HG03108 (cell line): Measurements from ENCODE around the gene MGMT.

Experiments used
- ATAC-seq: cut with Tn5 transposase; IDR thresholded peaks from one replicate; pipeline ENCODE4 v1.9.1; 2021; ENCODE audit warnings: moderate library complexity; ENCODE audit not compliant: unreplicated experiment

MGMT gene

DNA sequence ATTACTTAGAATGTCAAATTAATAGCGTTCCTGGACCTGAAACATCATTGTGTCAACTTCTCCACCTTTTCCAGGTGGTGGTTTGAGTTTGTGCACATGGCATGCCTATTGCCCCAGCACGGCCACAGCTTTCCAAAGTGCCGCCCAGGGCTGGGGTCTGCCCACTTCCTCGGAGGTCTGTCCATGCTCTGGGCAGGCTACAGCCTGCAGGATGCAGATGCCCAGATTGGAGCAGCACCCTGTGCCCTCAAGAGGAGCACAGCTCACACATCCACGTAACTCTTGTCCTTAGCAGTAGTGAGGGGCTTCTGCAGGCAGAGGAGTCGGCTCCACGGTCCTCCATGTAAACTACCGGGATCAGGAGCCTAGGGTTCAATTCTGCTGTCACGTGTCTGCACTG is 258.4 kb downstream of the MGMT start:
- ATAC-seq = no peak

DNA sequence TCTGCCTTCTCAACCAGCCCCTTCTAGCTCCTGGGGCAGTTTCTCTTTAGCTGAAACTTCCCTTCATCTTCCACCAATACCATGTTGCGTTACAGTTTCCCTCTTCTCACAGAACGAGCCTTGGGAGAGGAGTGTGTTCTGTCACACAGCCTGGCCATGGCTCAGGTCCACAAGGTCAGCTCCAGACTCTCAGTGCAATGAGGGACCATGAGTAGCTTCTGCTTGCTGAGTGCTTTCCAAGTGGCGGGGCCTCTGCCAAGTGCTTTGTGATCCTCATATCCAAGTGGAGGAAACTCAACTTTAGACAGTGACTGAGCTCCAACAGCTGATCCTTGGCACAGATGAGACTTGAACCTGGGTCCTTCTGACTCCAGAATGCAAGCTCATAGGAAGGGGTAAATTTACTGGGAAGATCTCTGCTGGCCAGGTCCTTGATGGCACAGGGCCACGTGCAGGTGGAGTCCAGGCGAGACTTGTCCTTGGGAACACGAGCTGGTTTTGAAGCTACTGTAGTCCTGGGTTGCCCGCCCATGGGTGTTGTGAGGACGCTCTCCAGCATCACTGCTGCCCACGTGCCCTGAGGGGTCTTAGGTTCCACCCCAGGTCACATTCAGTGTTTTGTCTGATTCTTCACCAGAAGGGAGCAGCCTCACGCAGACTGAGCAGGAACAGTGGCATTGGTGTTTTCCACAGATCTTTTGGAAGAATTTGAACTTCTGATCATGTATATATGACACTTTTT is 259.0 kb downstream of the MGMT start:
- no peak for ATAC-seq

DNA sequence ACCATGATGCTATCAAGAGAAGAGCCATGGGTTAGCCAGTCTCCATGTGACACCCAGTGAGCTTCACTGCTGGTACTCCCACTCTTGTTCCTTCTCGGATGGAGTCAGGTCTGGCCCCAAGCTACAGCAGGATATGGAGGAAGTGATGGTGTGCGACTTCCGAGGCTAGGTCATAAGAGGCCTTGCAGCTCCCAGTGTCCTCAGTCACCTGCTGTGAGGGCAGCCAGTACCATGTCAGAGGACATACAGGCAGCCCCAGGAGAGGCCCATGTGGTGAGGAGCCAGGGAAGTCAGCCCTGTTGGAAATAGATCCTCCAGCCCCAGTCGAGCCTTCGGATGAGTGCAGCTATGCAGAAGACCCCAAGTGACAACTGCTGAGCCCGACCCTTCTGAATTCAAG is 260.0 kb downstream of the MGMT start:
- ATAC-seq = no peak

DNA sequence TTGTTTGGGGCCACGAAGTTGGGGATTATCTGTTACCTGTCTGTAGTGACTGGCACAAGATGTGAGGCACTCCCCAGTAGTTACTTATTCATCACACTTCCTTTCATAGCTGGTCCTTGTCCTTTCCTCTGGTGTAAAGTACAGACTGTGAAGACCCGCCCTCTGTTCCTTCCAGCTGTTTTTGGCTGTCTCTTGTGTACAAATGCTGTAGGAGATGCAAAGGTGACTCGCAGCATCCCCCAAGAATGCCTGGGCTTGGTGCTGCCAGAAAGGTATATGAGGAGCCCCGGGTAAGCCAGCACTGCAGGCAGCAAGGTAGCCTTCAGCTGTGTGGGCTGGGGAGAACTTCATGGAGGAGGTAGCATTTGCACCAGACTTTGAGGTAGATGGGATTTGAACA is 260.5 kb downstream of the MGMT start:
- no peak for ATAC-seq

DNA sequence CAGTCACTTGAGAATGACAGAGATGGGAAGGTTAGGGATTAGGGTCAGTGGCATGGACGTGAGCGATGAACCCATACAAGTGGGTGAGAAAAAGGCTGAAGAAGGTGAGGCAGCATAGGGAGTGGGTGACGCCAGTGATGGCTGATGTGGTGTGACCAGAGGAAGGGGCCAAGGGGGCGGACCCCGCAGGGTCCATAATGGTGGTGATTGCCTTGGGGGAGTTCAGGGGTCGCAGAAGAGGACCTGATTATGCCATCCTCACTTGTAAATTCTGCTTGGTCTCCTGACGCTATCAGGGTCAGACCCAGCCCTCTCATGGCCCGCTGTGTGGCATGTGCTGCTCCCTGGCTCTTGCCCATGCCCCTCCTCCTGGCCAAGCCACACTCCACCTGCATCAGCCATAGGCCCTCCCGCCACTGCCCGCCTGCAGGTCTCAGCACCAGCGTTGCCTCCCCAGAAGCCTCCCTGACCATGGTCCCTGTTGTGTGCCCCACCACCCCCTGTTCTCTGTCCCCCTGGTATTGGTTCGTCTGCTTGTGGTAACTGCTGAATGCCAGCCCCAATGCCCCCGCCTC is 261.3 kb downstream of the MGMT start:
- no peak for ATAC-seq

DNA sequence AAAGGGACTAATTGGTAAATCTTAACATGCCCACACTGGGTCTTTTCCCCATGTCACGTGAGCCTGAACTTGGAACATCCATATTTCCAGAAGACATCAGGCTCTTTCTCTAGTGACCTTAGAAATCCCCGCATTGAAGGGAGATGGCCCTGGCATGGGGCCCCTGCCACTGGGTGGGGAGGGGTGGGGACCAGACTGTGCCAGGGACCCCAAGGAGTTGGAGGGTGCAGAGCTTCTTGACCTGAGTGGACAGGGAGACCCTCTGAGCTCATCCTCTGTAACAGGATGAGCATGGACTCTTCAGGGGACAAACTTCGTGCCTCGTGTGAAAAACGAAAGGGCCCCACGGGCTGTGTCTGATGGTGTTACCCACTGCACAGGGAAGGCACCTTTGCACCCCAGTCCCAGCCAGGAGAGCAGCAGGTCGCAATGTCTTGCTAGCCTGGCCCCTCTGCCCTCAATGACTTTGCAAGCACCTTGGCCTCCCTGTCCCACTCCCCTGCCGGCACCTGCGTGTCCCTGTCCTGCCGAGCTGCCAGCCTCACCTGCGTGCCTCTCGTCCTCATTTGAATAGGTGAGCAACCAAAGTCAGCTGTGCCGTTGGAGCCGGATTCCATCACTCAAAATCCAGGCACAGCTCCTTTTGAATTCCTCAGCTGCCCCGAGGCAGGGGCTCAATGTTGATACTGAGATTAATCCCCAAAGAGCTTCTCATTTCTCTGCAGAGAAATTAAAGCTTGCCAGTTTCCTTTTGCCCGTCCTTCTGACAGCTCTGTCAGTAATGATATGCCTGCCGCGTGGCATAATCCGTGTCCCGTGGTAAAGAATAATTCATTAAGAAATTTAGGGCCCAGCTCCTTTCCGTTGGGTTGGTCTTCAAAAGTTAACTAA is 262.1 kb downstream of the MGMT start:
- no peak for ATAC-seq

DNA sequence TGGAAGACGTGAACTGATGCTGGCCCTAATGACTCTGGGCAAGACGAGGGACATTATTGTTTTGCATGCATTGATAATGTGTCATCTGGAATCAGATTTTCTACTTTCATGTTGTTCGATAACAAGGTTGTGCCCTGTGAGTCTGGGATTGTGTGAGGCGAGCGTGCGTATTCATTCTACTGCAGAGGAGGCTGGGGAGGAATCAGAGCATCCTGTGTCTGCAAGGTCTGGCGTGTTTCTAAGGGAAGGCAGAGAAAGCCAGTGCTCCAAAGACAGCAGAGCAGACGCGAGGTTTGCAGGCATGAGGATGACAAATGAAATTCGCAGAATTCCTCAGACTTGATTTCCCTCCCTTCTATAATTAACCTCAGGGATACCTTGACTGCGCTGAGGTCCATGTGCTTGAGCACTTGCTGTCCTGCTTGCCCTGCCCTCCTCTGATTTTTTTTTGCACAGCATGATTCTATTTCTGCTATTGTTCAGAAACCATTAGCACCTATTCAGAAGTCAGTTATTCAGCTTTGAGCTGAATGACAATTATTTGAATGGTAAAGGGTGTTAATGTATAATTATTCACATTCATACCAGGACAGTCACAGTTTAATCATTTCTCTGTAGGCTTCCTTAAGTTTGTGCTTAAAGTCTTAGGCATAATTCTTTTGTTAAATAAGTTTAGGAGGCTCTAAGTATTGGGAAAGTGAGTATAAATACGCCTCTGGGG is 263.4 kb downstream of the MGMT start:
- ATAC-seq = no peak

DNA sequence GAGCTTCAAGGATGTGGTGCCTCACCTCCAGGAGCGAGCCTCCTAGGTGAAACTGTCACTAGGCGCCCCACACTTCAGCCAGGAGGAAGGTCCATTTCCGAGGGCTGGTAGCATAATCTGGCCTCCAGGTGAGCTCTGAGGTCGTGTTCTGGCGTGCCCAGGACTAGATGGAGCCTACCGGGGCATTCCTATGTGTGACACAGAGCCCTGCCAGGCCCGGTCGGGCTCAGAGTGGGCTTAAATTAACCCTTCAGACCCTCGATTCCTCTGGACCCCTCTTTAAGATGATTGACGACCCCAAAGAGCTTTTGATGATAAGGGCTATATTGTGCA is 263.9 kb downstream of the MGMT start:
- no peak for ATAC-seq

DNA sequence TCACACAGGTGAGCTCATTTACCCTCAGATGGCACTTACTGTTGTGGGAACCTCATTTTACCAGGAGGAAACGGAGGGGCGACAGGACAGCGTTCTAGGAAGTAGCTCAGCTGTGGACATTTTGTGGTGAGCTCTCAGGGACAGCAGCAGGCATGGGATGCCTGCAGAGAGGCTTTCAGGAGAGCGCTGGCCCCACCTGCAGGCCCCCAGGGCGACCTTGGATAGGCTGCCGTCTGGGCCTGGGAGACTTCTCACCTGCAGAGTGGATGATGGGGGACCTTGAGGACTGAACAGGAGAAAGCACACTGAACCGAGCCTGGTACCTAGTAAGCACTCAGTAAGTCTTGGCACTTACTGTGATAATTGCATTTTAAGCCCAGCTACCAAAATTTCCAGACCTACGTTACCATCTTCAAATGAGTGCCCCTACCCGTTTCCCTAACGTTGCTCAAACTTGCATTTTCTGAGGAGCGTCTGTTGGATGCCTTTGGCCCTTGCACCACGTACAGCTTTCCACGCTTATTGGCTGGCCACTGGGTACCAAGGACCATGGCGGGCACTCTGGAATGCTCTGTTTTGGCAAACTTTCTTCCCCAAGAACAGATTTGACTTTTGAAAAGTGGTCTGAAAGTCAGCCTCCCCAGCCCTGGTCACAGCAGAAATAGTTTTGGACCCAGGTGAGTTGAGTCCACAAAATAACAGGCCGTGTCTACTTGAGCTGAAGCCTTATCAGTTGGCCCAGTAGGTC is 273.7 kb downstream of the MGMT start:
- no peak for ATAC-seq

DNA sequence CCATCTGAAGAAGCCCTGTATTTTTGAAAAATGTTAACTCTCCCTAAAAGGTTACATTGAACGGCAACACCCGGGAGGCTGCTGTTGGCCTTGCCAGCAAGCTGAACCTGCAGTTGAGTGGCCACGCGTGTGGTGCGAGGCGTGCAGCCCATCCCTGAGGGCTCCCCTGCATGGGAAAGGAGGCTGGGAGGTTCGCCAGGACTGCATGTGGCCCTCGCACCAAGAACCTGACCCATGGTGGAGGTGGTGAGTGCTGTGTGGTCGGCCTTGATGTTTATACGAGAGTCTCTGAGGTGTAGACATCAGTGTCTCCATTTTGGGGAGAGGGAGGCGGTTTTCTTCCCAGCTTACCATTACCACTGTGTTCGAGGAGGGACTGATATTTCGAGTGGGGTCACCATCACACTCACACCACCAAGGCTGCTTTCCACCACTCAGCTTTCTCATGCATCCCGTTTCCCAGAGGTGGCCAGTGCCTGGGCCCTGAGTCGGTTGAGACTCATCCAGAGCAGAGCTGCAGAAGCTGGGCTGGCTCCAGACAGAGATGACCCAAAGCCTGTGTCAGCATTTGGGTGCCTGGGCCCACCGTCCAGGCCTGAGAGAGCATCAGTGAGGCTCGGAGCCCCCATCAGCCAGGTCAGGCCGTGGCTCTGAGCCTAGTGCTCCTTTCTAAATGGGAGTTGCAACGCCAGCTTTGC is 274.4 kb downstream of the MGMT start:
- no peak for ATAC-seq

DNA sequence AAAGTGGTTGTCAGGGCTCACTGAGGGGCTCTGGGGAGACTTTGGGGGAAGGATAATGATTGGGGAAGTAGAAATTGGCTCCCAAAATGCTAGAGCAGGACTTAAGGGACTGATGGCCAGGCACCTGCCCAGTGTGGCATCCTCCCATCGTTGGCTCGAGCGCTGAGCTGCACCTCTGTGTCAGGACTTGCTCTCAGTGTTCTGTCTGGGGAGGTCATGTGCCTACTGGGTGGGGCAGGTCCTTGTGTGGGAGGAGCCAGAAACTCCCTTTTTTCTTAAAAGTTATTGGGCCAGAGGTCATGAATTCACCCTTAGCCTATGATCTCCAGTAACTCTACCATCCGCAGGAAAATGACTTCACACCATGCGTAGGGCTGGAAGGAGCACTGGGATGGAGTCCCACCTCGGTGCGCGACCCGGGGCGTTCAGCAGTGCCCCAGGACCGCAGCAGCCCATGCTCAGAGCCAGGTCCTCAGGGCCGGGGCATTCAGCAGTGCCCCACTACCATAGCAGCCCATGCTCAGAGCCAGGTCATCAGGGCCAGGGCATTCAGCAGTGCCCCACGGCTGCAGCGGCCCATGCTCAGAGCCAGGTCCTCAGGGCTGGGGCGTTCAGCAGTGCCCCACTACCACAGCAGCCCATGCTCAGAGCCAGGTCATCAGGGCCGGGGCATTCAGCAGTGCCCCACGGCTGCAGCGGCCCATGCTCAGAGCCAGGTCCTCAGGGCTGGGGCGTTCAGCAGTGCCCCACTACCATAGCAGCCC is 275.1 kb downstream of the MGMT start:
- ATAC-seq = no peak

DNA sequence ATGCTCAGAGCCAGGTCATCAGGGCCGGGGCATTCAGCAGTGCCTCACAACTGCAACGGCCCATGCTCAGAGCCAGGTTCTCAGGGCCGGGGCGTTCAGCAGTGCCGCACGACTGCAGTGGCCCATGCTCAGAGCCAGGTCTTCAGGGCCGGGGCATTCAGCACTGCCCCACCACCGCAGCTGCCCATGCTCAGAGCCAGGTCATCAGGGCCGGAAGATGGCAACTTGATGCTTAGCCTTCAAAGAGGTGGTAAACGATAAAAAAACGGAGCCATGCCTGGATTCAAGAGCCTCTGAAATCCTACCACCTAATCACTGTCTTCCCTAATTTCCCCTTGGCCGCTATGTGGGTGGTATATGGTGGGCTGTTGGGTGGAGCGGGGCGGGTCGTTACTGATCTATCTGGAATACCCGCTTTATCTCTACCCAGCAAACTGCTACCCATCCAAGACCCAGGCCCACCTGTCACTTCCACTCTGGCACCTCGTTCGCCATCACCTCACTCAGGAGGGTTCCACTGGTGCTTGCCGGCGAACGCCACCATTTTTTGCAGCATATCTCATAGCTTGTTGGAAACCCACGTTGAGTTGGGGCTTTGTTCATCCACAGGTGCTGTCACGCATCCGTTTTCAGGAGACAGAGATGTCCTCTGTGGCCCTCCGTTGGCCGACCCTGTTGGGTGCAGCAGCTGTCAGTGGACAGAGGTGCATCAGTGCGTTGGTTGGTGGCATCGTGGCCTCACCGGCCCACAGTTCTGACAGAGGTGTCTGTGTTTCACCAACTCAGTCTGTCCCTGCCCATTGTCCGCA is 275.9 kb downstream of the MGMT start:
- ATAC-seq = no peak

DNA sequence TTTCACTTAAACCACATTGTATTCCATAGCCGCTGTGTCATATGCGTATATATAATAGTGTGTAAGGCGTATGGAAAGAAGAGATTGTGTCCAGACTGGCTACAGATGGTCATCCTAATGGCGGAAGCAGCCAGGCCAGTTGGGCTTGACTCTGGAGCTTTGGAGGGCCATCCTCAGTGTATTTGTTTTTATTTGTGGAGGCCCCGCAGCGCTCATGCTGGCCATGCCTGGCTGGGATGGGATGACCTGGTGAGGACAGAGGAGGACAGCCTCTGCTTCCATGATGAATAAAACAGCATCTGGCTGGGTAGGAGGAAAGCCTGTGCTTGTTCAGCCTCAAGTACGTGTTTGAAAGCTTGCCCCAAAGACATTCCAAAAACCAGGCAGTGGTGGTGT is 276.7 kb downstream of the MGMT start:
- ATAC-seq = no peak

DNA sequence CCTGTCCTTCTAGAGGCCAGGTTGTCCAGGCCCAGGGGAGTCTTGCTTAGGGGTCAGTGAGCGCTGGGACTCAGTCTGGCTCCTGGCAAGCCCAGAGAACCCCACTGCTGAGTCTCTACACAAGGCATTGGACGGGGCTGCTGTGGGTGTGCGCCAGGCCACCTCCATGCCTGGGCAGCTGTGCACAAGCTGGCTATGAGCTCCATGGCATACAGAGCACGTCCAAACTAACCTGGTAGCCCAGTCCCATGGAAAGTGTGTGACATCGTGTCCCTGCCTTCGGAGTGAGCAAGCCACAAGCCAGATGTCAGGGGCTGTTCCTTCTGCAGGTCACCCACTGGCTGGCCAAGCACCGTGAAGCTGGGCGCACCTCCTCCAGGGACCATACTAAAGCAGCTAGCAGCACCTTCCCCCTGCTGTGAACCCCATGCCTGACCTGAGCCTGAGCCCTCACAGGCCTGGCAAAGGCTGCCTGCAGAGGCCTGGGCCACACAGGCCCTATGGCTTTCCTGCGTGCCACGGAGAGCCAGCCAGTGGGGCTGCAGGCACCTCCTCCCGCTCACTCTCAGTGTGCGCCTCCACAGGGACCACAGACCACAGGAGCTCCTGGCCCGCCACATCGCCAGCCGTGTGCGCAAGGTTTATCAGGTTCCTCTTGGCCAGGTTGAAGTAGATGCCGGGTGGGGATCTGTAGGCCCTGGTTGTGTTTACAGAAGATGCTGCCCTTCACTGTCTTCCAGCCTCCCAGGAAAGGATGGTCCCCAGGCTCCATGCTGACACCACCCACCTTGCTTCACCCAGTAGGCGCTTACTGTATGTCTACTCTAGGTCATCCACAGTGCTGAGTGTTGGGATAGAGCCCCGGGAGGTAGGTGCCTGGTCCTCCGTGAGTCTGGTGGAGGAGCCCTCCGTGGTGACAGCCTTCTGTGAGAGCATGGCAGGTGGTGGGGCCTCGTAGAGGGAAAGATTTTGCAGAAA is 277.4 kb downstream of the MGMT start:
- ATAC-seq = no peak

DNA sequence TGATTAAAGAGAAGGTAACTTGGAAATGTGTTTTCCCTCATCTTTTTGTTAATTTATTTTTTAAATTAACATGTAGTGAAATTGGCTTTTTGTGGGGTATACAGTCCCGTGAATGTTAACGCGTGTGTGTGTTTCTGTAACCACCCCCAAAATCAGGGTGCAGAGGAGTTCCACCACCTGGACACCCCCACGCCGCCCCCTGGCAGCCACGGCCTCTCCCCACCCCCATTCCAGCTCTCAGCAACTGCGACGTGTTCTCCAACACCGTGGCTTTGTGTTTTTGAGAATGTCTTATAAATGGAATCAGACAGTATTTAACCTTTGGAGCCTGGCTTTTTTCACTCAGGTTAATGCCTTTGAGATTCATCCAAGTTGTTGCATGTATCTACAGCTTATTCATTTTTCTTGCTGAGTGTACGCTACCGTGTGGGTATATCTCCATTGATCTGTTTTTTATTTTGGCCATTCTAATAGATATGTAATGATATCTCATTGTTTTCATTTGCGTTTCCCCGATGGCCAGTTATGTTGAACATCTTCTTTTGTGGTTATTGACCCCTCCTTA is 278.2 kb downstream of the MGMT start:
- no peak for ATAC-seq

DNA sequence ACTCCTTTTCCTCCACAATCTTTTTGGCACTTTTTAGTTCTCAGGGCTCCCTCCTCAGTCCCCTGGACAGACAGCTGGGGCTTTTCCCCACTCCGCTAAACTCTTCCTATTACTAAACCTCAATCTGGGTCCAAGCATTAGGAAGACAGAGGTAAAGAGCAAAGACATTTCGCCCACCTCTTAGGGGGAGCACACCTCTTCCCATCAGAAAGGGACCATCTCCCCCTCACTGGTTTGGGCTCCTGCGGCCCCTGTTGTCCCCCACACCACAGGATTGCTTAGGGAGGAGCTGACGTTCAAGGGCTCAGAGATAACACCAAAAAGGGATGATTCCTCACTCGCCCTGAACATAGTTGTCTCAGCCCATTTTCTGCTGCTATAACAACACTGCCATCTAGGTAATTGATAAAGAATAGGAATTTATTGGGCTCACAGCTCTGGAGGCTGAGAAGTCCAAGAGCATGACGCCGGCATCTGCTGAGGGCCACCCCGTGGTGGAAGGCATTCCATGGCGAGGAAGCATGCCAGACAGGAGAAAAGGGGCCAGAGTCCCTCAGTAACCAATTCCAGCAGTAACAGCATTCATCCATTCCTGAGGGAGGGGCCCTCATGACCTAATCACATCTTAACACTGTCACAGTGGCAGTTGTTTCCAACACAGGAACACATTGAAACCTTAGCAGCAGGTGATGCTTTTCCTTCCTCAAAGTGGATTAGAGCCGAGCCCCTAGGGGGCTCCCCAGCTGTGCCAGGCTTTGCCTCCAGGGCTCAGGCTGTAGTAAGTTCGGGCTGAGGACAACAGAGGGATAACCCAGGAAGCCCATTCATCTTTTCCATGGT is 287.4 kb downstream of the MGMT start:
- no peak for ATAC-seq
